Fibroblast of the aortic adventitia (primary cell): ENCODE measurements around the gene MMAB. TPM values are rescaled to one million over a fixed set of nuclear protein-coding genes. Genes with fewer than 3 reads are reported as not detected.

Experiments used
- DNase-seq: peaks from one replicate; pipeline ENCODE4 v3.0.0-alpha.2; 2010; ENCODE audit warnings: low read depth
- H3K4me3 ChIP-seq: 2 replicates; pipeline ENCODE4 v1.5.1; 2011; ENCODE audit warnings: low read depth, mild to moderate bottlenecking, control low read depth, low read length, moderate library complexity
- CTCF ChIP-seq: IDR thresholded peaks from 2 replicates; pipeline ENCODE4 v1.5.1; 2011; ENCODE audit warnings: mild to moderate bottlenecking, low read length, control low read depth, inconsistent platforms; ENCODE audit not compliant: insufficient read depth
- total RNA-seq: library from RNA; depleted of rRNA; stranded (reverse); fragments of >200 nt; gene quantifications from 2 replicates; pipeline ENCODE4 v1.2.3, GENCODE V29; 2012; ENCODE audit warnings: low replicate concordance

MMAB gene
- total RNA-seq, 1 donor: 22.0 TPM

GRCh38 chr12:109592195-109592904 is 19.0 kb upstream of the MMAB start:
- no peak overlapping the region for H3K4me3 ChIP-seq
- no peak for DNase-seq
- no peak for TF ChIP-seq CTCF

GRCh38 chr12:109591041-109591440 is 17.7 kb upstream of the MMAB start:
- no peak overlapping the region for H3K4me3 ChIP-seq
- DNase-seq: no peak
- TF ChIP-seq CTCF: no peak

GRCh38 chr12:109590566-109590965 is 17.3 kb upstream of the MMAB start:
- H3K4me3 ChIP-seq: no peak overlapping the region
- no peak for TF ChIP-seq CTCF
- DNase-seq: no peak

GRCh38 chr12:109589691-109590245 is 16.5 kb upstream of the MMAB start:
- H3K4me3 ChIP-seq: no peak overlapping the region
- no peak for DNase-seq
- TF ChIP-seq CTCF: no peak

- TF ChIP-seq CTCF: no peak
- DNase-seq: no peak
- no peak overlapping the region for H3K4me3 ChIP-seq
Measured at GRCh38 chr12:109589240-109589590, 15.9 kb upstream of the MMAB start.

- H3K4me3 ChIP-seq: no peak overlapping the region
- no peak for DNase-seq
- TF ChIP-seq CTCF: no peak
Measured at GRCh38 chr12:109588461-109589239, 15.3 kb upstream of the MMAB start.
